GM18867 (cell line): ENCODE data around the gene SPATC1L.
"Not testable (repeated sequence)": the region's sequence is repeated elsewhere in the genome, so short reads cannot be mapped to it uniquely, and the experiment has no call there.

Experiments
- ATAC-seq: cut with Tn5 transposase; IDR thresholded peaks from one replicate; pipeline ENCODE4 v1.9.1; 2021; ENCODE audit warnings: mild to moderate bottlenecking, moderate library complexity; ENCODE audit not compliant: unreplicated experiment

Gene SPATC1L

GRCh38 chr21:46151989-46152926 lies 32.0 kb downstream of the SPATC1L start:
- ATAC-seq = no peak

GRCh38 chr21:46151261-46151988 lies 32.8 kb downstream of the SPATC1L start:
- ATAC-seq = no peak

GRCh38 chr21:46150491-46151121 lies 33.7 kb downstream of the SPATC1L start:
- no peak for ATAC-seq

- no peak for ATAC-seq
Observed at GRCh38 chr21:46150073-46150472, 34.2 kb downstream of the SPATC1L start.

- no peak for ATAC-seq
Observed at GRCh38 chr21:46149205-46149901, 34.9 kb downstream of the SPATC1L start.

- no peak for ATAC-seq
Observed at GRCh38 chr21:46148106-46148505, 36.2 kb downstream of the SPATC1L start.

- ATAC-seq = not testable (repeated sequence)
Observed at GRCh38 chr21:46147429-46147828, 36.8 kb downstream of the SPATC1L start.

GRCh38 chr21:46146856-46147255 lies 37.4 kb downstream of the SPATC1L start:
- no peak for ATAC-seq

GRCh38 chr21:46145840-46146691 lies 38.2 kb downstream of the SPATC1L start:
- no peak for ATAC-seq

GRCh38 chr21:46145159-46145839 lies 39.0 kb downstream of the SPATC1L start:
- ATAC-seq = no peak

GRCh38 chr21:46144464-46145070 lies 39.7 kb downstream of the SPATC1L start:
- ATAC-seq = no peak

GRCh38 chr21:46142582-46143473 lies 41.4 kb downstream of the SPATC1L start:
- ATAC-seq = no peak

GRCh38 chr21:46141767-46142581 lies 42.3 kb downstream of the SPATC1L start:
- ATAC-seq = no peak

GRCh38 chr21:46140352-46141003 lies 43.8 kb downstream of the SPATC1L start:
- not testable (repeated sequence) for ATAC-seq

GRCh38 chr21:46139686-46140085 lies 44.6 kb downstream of the SPATC1L start:
- ATAC-seq = no peak

- ATAC-seq = no peak
Observed at GRCh38 chr21:46138383-46138970, 45.8 kb downstream of the SPATC1L start.
